HepG2 (cell line): ENCODE data around the gene ATP2C2. TPM values are rescaled to one million over a fixed set of nuclear protein-coding genes. Genes with fewer than 3 reads are reported as not detected.

Source experiments
- ARHGAP35 ChIP-seq: sonication (generic); formaldehyde crosslinking; IDR thresholded peaks from 2 replicates; pipeline ENCODE4 v1.9.0; 2022; ENCODE audit warnings: mild to moderate bottlenecking, inconsistent platforms, moderate library complexity, missing genetic modification reagents, borderline replicate concordance
- BRD4 ChIP-seq: sonication (generic); formaldehyde crosslinking; IDR thresholded peaks from 2 replicates; pipeline ENCODE4 v1.4.0; 2020; ENCODE audit warnings: missing genetic modification reagents
- CENPX ChIP-seq: sonication (generic); formaldehyde crosslinking; IDR thresholded peaks from 2 replicates; pipeline ENCODE4 v1.9.0; 2021; ENCODE audit warnings: mild to moderate bottlenecking, missing genetic modification reagents, moderate library complexity
- FOSL2 ChIP-seq: sonication (generic); formaldehyde crosslinking; IDR thresholded peaks from 2 replicates; pipeline ENCODE4 v1.4.0; 2020; ENCODE audit warnings: missing genetic modification reagents
- HES4 ChIP-seq: sonication (generic); formaldehyde crosslinking; IDR thresholded peaks from 2 replicates; pipeline ENCODE4 v1.9.0; 2021; ENCODE audit warnings: mild to moderate bottlenecking, missing genetic modification reagents, borderline replicate concordance
- HNF1B ChIP-seq: sonication (generic); formaldehyde crosslinking; IDR thresholded peaks from 2 replicates; pipeline ENCODE4 v1.5.1; 2020; ENCODE audit warnings: mild to moderate bottlenecking, moderate library complexity, missing genetic modification reagents
- HOXA3 ChIP-seq: sonication (generic); formaldehyde crosslinking; IDR thresholded peaks from 2 replicates; pipeline ENCODE4 v1.5.0; 2020; ENCODE audit warnings: missing genetic modification reagents
- NCOA1 ChIP-seq: sonication (generic); formaldehyde crosslinking; IDR thresholded peaks from 2 replicates; pipeline ENCODE4 v1.9.0; 2021; ENCODE audit warnings: missing genetic modification reagents
- NFRKB ChIP-seq: fragments of 450-650 bp; IDR thresholded peaks from 2 replicates; pipeline ENCODE4 v1.6.1; 2017
- PREB ChIP-seq: sonication (generic); formaldehyde crosslinking; IDR thresholded peaks from 2 replicates; pipeline ENCODE4 v1.4.0; 2020; ENCODE audit warnings: missing genetic modification reagents
- RBM22 ChIP-seq: fragments of 200-400 bp; formaldehyde crosslinking; optimal IDR thresholded peaks from 2 replicates; pipeline ENCODE3; 2017; ENCODE audit warnings: mild to moderate bottlenecking, low read length, moderate library complexity
- SMAD3 ChIP-seq: sonication (generic); formaldehyde crosslinking; IDR thresholded peaks from 2 replicates; pipeline ENCODE4 v1.4.0; 2020; ENCODE audit warnings: missing genetic modification reagents
- SOX13 ChIP-seq, 3 experiments: fragments of 450-650 bp in 1 of 3; sonication (generic) in 1 of 3; formaldehyde crosslinking in 1 of 3; IDR thresholded peaks in 2 of 3; conservative IDR thresholded peaks in 1 of 3; 2 replicates each; pipeline versions ENCODE4 v1.5.0 to v1.6.1; 2016 to 2020; ENCODE audit warnings: antibody characterized with exemption in 1 of 3, mild to moderate bottlenecking in 1 of 3, missing compliant biosample characterization in 1 of 3, missing genetic modification reagents in 1 of 3, moderate library complexity in 1 of 3
- SRF ChIP-seq: IDR thresholded peaks from 2 replicates; pipeline ENCODE4 v1.6.1; 2011; ENCODE audit warnings: mild to moderate bottlenecking, low read depth, low read length, moderate library complexity
- ZBTB1 ChIP-seq: sonication (generic); formaldehyde crosslinking; IDR thresholded peaks from 2 replicates; pipeline ENCODE4 v1.4.0; 2020; ENCODE audit warnings: missing genetic modification reagents, borderline replicate concordance
- ZBTB14 ChIP-seq: sonication (generic); formaldehyde crosslinking; IDR thresholded peaks from 2 replicates; pipeline ENCODE4 v1.4.0; 2020; ENCODE audit warnings: missing genetic modification reagents
- ZBTB49 ChIP-seq: sonication (generic); formaldehyde crosslinking; IDR thresholded peaks from 2 replicates; pipeline ENCODE4 v1.4.0; 2020; ENCODE audit warnings: missing genetic modification reagents, borderline replicate concordance
- ZFY ChIP-seq: sonication (generic); formaldehyde crosslinking; IDR thresholded peaks from 2 replicates; pipeline ENCODE4 v1.4.0; 2020; ENCODE audit warnings: missing genetic modification reagents
- ZNF10 ChIP-seq: sonication (generic); formaldehyde crosslinking; IDR thresholded peaks from 2 replicates; pipeline ENCODE4 v1.4.0; 2020; ENCODE audit warnings: mild to moderate bottlenecking, low read depth, missing genetic modification reagents, borderline replicate concordance
- ZNF44 ChIP-seq: sonication (generic); formaldehyde crosslinking; IDR thresholded peaks from 2 replicates; pipeline ENCODE4 v1.5.1; 2020; ENCODE audit warnings: mild to moderate bottlenecking, missing genetic modification reagents
- ZNF549 ChIP-seq: sonication (generic); formaldehyde crosslinking; IDR thresholded peaks from 2 replicates; pipeline ENCODE4 v1.5.0; 2020; ENCODE audit warnings: missing genetic modification reagents
- ZNF713 ChIP-seq: sonication (generic); formaldehyde crosslinking; IDR thresholded peaks from 2 replicates; pipeline ENCODE4 v1.4.0; 2020; ENCODE audit warnings: mild to moderate bottlenecking, missing genetic modification reagents
- ZNF75D ChIP-seq: sonication (generic); formaldehyde crosslinking; IDR thresholded peaks from 2 replicates; pipeline ENCODE4 v1.8.1; 2023; ENCODE audit warnings: missing genetic modification reagents, mild to moderate bottlenecking, borderline replicate concordance
- ZNF784 ChIP-seq: sonication (generic); formaldehyde crosslinking; IDR thresholded peaks from 2 replicates; pipeline ENCODE4 v1.5.1; 2020; ENCODE audit warnings: missing genetic modification reagents, mild to moderate bottlenecking, borderline replicate concordance
- polyA plus RNA-seq, 8 experiments: library from polyadenylated mRNA; depleted of rRNA in 3 of 8; stranded (reverse) in 7 of 8; unstranded in 1 of 8; fragments of >200 nt; fragmentation: Illumina TruSeq in 4 of 8; extraction: Trizol in 4 of 8; gene quantifications; 2 replicates each; pipeline versions ENCODE4 v1.2.1 to v1.2.3, GENCODE V29; 2011 to 2016; ENCODE audit warnings: low read depth in 4 of 8, missing spikeins in 1 of 8, mixed read lengths in 1 of 8; ENCODE audit not compliant: insufficient read depth in 1 of 8
- total RNA-seq, 5 experiments: library from RNA; depleted of rRNA; stranded (reverse); fragments of >200 nt; fragmentation: Illumina TruSeq; extraction: Trizol; gene quantifications; 2 replicates each; pipeline ENCODE4 v1.2.3, GENCODE V29; 2016; ENCODE audit warnings: low read depth in 1 of 5

ATP2C2 gene
- total and polyA plus RNA-seq, 2 of the 13 experiments (the other 11 are each of a cell fraction or from before 2014, with no cell fraction given), result 0.07 TPM; not detected in 1

- TF ChIP-seq ARHGAP35 (CRISPR knock-in tag) (no peak), SRF (no peak), ZBTB14 (CRISPR knock-in tag) (no peak), RBM22 (no peak), ZNF10 (CRISPR knock-in tag) (no peak), ZNF75D (no peak), FOSL2 (CRISPR knock-in tag) (peak; percentile 73), HNF1B (peak; percentile 81; the same call in 1 of the 2 replicates), ZFY (CRISPR knock-in tag) (peak; percentile 48; the same call in 1 of the 2 replicates), ZNF713 (CRISPR knock-in tag) (no peak), ZNF549 (CRISPR knock-in tag) (no peak), CENPX (CRISPR knock-in tag) (no peak), BRD4 (CRISPR knock-in tag) (0 out of 2 replicates have a peak, but pooled peaks have one; percentile 35), NFRKB (no peak), SMAD3 (peak; percentile 89), SOX13 (IDR thresholded peaks at IDR 0.05) (peak; percentile 64; the same call in 1 of the 2 replicates), SOX13 (CRISPR knock-in tag; conservative IDR thresholded peaks at IDR 0.05 in 1 of 2, IDR thresholded peaks at IDR 0.05 in 1 of 2) (peak in 1 of 2 experiments; percentile 86; a peak in 2 of 4 replicates), ZNF44 (peak; percentile 49; the same call in 1 of the 2 replicates), ZBTB49 (CRISPR knock-in tag) (no peak), HOXA3 (CRISPR knock-in tag) (peak; percentile 83), ZNF784 (CRISPR knock-in tag) (0 out of 2 replicates have a peak, but pooled peaks have one; percentile 50), HES4 (CRISPR knock-in tag) (no peak), ZBTB1 (CRISPR knock-in tag) (no peak), NCOA1 (CRISPR knock-in tag) (no peak), PREB (CRISPR knock-in tag) (no peak)
Observed at GRCh38 chr16:84414789-84415326, 46.5 kb downstream of the ATP2C2 start (continued).
